MM.1S (cell line): ENCODE measurements around the gene CCDC188.

Experiments used
- EZH2phosphoT487 ChIP-seq: fragments of 300-600 bp; sonication (generic); IDR thresholded peaks from 2 replicates; pipeline ENCODE4 v1.6.1; 2018; ENCODE audit warnings: antibody characterized with exemption, low read length
- TF ChIP-seq, protein P1 (sequence below): fragments of 300-600 bp; sonication (generic); IDR thresholded peaks from 2 replicates; pipeline ENCODE4 v1.5.1; 2016; ENCODE audit warnings: antibody characterized with exemption, low read length, mixed read lengths

DNA sequence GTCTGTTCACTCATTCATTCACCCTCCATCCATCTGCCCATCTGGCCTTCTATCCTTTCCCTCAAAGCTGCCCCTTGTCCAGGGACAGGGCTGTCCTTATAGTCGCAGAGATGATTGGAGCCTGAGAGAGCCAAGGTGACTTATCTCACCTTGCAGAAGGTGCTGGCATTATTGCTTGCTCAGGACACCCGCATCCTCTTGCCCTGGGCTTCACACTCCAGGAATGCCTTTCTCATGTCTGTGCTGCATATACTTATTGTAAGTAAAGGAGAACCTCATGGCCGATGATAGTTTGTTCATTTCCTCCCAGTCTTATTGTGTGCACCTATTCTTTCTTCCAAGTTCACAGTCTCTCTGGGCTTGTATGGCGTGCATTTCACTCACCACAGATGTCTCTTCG is 49.1 kb upstream of the CCDC188 start:
- TF ChIP-seq, protein P1, sequence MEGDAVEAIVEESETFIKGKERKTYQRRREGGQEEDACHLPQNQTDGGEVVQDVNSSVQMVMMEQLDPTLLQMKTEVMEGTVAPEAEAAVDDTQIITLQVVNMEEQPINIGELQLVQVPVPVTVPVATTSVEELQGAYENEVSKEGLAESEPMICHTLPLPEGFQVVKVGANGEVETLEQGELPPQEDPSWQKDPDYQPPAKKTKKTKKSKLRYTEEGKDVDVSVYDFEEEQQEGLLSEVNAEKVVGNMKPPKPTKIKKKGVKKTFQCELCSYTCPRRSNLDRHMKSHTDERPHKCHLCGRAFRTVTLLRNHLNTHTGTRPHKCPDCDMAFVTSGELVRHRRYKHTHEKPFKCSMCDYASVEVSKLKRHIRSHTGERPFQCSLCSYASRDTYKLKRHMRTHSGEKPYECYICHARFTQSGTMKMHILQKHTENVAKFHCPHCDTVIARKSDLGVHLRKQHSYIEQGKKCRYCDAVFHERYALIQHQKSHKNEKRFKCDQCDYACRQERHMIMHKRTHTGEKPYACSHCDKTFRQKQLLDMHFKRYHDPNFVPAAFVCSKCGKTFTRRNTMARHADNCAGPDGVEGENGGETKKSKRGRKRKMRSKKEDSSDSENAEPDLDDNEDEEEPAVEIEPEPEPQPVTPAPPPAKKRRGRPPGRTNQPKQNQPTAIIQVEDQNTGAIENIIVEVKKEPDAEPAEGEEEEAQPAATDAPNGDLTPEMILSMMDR = no peak
- TF ChIP-seq EZH2phosphoT487 = no peak
